ENCODE measurements around the gene PCDHGC3.

PCDHGC3 gene

DNA sequence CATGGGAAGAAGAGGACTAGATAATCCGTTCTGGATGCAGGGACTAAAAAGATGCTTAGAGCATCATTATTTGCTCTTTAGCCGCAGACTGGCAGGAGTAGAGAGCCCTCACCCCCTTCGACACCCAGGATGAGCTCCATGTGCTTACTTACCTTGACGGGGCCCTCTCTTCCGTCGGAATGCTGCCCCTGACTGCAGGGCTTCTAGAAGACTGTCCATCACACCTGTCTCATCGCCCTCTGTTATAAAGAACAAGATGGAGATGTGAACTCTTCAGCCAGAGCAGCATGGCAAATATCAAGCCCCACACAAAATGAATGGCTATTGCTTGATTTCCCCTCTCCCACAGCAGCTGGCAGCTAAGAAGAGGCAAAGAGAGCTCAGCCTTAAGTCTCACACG lies 48.2 kb downstream of the PCDHGC3 start:
- DNase-seq (ENCODE audit: low read depth in 2 of 2) = no peak

DNA sequence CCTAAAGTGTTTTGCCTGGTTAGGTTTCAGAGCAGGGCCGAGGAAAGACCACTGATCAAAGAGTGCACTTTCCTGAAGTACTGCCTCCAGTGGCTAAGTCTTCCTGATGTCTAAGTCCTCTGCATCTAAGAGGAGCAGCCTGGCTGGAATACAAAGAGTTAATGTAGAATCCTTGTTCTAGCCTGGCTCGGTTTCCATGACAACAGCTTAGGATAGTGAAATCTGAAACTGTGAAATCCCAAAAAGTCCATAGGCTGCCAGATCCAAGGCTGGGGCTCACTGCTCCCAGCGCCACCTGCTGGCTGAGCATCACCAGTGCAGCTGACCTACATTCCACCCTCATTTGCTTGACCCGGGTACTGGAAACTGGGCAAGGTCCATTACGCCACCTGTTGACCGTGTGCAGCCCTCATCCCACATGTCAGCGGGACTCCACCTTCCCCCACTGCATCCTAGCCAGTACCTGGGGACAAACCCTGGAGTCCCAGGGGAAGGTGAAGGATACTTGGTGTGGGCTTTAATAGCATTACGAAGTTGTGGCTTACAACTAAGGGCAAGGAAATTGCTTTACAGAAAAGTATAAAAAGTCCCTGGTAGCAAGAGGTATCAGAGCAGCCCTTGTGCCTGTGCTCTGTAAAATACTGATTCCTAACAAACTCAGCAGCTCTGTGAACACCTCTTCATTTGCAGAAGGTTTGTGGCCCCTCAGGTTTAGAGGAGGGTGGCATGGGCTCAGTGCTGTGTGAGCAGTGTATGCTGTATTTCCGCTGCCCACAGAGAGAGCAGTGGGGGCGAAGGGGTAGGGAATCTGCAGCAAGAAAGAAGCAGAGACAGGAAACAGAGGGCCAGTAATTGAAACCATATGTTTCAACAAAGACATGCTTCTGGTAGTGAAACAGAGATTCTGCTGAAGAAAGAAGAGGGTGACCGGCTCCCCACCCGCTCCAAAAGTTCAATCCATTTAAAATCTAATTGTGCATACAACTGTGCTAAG lies 49.1 kb downstream of the PCDHGC3 start:
- DNase-seq (ENCODE audit: low read depth in 2 of 2) = no peak

DNA sequence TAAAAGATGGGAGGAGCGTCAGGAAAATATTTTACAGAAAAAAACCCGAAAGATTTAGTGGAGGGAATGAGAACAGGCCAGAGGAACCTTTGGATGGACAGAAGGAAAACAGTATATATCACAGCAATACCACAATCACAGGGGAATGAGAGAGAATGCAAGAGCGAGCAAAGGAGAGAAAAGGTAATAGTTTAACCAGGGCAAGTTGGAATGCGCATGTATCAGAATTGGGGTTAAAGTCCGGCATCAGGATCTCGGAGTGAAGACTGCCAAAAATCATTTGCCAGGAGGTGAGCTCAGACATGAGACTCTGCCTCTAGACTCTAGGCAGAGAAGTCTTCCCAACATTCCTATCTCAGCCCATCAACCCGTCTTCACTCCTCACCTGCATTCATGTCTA lies 49.9 kb downstream of the PCDHGC3 start:
- DNase-seq (ENCODE audit: low read depth in 2 of 2) = no peak

DNA sequence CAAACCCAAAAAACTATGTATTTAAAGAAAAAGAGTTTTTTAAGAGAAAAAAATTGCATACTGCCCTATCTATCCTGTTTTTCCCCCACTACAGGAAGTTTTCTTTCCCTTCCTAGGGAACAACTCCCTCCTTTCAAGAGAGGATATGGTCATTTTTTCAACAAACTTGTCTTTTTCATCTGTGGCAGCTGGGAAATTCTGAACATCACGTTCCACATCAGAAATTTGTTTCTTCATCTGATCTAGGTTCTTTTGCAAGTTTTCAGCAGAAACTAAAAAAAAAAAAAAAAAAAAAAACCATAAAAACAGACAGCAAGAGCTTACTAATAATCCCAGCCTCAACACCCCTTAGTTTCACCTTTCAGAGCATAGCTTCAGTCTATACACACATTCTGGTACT lies 51.7 kb downstream of the PCDHGC3 start:
- DNase-seq (ENCODE audit: low read depth in 2 of 2) = no peak

Measured in stimulated activated CD8-positive, alpha-beta memory T cell treated with anti-CD3 and anti-CD28 coated beads, Interleukin-7, amount 100 ng/mL, for 4 hours (primary cell).